Effector memory CD4-positive, alpha-beta T cell (primary cell): Measurements from ENCODE around the gene GPLD1.

Experiments
- DNase-seq, 3 donors: peaks; one replicate each; pipeline ENCODE4 v3.0.0-alpha.2; 2020
- H3K27ac ChIP-seq: 2 replicates; pipeline ENCODE4 v1.7.0; 2013; ENCODE audit warnings: mild to moderate bottlenecking, low read length, moderate library complexity; ENCODE audit not compliant: insufficient read depth, poor library complexity, severe bottlenecking
- H3K27me3 ChIP-seq: replicated peaks from 2 replicates; pipeline ENCODE4 v1.7.0; 2013; ENCODE audit warnings: mild to moderate bottlenecking, low read length; ENCODE audit not compliant: insufficient read depth, control insufficient read depth, poor library complexity, severe bottlenecking
- H3K36me3 ChIP-seq: 2 replicates; pipeline ENCODE4 v1.7.0; 2013; ENCODE audit warnings: mild to moderate bottlenecking, low read length, moderate library complexity; ENCODE audit not compliant: control insufficient read depth, insufficient read depth
- H3K4me1 ChIP-seq: 2 replicates; pipeline ENCODE4 v1.7.0; 2013; ENCODE audit warnings: low read length, mild to moderate bottlenecking; ENCODE audit not compliant: control insufficient read depth, insufficient read depth, poor library complexity, severe bottlenecking
- H3K4me3 ChIP-seq: 2 replicates; pipeline ENCODE4 v1.7.0; 2013; ENCODE audit warnings: low read length, low read depth, mild to moderate bottlenecking; ENCODE audit not compliant: insufficient read depth, poor library complexity, severe bottlenecking
- H3K9me3 ChIP-seq: 2 replicates; pipeline ENCODE4 v1.7.0; 2013; ENCODE audit warnings: mild to moderate bottlenecking, low read length, moderate library complexity; ENCODE audit not compliant: control insufficient read depth

GPLD1 gene

DNA sequence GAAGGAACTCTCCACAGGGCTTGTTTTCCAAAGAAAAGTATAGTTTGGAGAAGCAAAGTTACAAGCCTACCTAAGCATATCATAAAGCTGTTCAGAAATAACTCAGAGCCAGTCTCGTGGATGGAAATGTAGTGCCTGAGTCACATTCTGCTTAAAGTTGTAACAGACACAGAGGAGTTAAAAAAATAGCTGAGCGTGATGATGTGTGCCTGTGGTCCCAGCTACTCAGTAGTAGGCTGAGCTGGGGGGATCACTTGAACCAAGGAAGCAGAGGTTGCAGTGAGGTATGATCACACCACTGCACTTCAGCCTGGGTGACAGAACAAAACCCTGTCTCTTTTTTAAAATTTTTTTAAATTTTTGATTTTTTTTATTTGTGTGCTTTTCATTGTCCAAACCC lies 12.0 kb upstream of the GPLD1 start:
- no peaks in the 10 kb centered on the region for H3K27me3 ChIP-seq
- no peak overlapping the region for H3K27ac ChIP-seq
- no peaks in the 10 kb centered on the region for H3K4me1 ChIP-seq
- no peak for DNase-seq
- no peaks in the 10 kb centered on the region for H3K9me3 ChIP-seq
- H3K4me3 ChIP-seq = no peak overlapping the region
- H3K36me3 ChIP-seq = peaks cover 6% of the 10 kb centered on the region

DNA sequence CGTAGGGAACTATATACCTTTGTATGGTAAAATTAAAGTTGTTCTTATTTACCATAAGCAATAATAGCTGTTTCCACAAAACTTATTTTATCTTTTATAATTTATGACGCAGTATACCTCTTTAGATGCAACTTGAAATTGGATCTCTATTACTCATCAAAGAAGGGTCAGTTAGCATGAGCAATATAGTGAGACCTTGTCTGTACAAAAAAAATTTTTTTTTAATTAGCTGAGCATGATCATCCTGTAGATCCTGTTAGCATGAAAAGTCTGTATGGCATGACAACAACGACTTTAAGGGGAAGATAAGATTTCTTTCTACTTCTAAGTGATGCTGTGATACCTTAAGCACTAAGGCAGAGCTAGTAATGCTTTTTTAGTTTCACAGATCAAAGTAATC lies 11.3 kb upstream of the GPLD1 start:
- Histone ChIP-seq H3K4me1 (no peaks in the 10 kb centered on the region), H3K27me3 (no peaks in the 10 kb centered on the region), H3K27ac (no peak overlapping the region), H3K9me3 (no peaks in the 10 kb centered on the region), H3K4me3 (no peak overlapping the region), H3K36me3 (peaks cover 6% of the 10 kb centered on the region)
- no peak for DNase-seq

DNA sequence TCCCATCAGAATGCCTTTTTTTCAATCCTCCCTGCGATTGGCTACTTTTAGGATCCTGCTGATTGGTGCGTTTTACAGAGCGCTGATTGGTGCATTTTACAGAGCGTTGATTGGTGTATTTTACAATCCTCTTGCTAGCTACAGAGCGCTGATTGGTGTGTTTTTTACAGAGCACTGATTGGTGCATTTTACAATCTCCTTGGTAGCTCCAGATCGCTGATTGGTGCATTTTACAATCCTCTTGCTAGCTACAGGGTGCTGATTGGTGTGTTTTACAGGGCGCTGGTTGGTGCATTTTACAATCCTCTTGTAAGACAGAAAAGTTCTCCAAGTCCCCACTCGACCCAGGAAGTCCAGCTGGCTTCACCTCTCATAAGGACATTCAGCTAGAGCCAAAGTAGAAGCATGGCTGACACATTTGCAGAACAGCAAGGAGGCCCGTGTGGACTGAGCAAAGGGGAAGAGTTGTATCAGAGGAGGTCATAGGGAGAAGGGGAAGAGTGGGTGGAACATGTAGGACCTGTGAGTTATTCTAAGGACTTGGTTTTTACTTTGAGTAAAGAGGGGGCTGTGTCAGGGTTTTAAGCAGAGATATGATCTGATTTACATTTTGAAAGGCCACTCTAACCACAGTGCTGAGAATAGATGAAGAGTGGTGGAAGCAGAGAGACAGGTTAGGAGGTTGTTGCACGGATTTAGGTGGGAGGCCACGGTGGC lies 8.0 kb upstream of the GPLD1 start:
- Histone ChIP-seq H3K27ac (no peak overlapping the region), H3K4me3 (no peak overlapping the region), H3K4me1 (peaks cover 6% of the 10 kb centered on the region), H3K36me3 (no peaks in the 10 kb centered on the region), H3K27me3 (no peaks in the 10 kb centered on the region), H3K9me3 (no peaks in the 10 kb centered on the region)
- DNase-seq = no peak

DNA sequence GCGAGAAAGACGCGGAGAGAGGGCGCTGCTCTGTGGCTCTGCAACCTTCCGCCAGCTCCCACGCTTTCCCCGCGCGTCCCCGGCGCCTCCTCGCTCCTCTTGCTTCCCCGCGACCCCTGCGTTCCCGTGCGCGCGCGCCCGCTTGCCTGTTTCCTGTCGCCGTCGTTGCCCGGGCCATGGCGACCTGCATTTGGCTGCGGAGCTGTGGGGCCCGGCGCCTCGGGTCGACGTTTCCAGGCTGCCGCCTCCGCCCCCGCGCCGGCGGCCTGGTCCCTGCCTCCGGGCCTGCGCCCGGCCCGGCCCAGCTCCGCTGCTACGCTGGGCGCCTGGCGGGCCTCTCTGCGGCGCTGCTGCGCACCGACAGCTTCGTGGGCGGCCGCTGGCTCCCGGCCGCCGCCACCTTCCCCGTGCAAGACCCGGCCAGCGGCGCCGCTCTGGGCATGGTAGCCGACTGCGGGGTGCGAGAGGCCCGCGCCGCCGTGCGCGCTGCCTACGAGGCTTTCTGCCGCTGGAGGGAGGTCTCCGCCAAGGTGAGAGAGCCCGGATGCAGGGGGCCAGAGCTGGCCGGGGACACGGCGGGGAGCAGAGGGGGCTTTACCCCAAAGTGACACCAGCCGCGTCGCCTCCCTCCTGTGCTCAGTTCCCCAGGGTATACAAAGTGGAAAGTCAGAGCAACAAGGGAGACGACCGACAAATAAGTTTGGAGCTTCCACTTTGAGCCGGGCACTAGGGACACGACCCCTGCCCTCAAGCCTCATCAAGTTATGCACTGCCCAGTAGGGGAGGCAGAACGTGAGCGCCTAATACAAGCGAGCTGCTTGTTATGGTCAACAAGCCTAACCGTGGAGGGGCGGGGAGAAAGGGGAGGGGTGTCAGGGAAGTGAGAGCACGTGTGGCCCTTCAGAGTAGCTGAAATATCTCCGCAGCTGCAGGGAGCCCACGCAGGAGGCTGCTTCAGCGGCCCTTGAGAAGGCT lies 5.7 kb upstream of the GPLD1 start, which contains the start of gene ALDH5A1:
Gene ALDH5A1 (plus strand): TSS at position 149 of the 975 bp plus-strand sequence. CDS start 28 bp downstream, at position 177.
- Histone ChIP-seq H3K4me3 (peak within 1 kb of the TSS; percentile 76), H3K9me3 (no peaks in the 10 kb centered on the region), H3K27me3 (no peaks in the 10 kb centered on the region), H3K4me1 (peaks cover 6% of the 10 kb centered on the region), H3K27ac (peak within 1 kb of the TSS; percentile 36), H3K36me3 (no peaks in the 10 kb centered on the region)
- peak; percentile 36 to 57 (median 48) for DNase-seq

DNA sequence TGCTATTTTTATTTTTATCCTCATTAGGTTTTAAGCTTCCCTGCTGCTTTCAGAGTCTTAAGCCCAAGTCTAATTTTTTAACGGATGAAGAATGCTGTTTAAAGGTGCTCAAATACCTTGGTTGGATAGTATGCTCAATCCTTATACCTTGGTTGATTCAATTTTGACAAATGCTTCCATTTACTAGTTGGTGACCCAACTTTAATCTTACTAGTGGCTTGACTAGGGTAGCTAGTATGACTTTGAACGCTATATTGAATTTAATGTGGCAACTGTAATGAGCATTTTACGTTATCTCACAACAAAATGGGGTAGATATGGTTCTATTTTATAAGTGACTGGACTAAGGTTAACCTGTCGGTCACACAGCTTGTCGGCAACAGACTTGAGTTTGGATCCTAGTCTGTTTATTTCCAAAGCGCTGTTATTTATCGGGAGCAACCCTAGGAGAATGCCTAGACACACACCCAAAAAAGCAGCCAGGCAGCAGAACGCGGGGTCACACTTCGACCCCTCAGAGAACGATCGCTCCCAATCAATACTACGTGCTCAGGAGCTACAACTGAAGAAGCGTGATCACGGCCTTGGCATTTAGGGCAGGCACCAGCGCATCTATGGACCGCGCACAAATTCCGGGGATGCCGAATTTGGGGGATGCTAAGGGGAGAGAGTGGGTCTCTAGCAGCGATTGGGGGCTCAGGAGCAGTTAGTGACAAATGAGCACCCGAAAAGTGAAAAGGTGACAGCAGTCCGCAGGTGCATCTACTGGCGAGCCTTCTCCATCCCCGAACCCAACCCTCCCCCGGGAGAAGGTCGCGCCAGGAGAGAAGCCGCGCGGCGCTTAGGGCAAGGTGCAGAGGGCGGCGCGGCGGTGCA lies 4.8 kb upstream of the GPLD1 start:
- H3K36me3 ChIP-seq = no peaks in the 10 kb centered on the region
- H3K4me3 ChIP-seq = peak overlapping the region; percentile 76
- no peak overlapping the region for H3K27ac ChIP-seq

DNA sequence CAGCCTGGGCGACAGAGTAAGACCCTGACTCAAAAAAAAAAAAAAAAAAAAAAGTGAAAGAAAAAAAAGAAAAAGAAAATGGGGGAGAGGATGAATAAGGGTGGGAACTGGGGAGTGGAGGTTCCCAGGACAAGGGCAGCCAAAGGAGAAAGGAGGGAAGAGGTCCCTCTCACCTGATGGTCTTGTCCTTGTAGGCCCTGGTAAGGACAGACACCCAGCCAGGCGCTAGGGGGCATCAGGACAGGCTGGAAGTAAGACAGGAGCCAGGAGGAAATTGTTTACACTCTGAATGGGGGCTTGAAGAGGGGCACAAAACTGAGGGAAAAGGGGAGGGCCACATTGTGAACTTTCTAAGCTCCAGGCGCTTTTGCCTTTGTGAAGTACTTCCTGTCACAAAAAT lies 3.1 kb upstream of the GPLD1 start:
- DNase-seq = no peak
- Histone ChIP-seq H3K27me3 (no peaks in the 10 kb centered on the region), H3K27ac (no peak overlapping the region), H3K36me3 (no peaks in the 10 kb centered on the region), H3K9me3 (no peaks in the 10 kb centered on the region), H3K4me3 (no peak overlapping the region), H3K4me1 (peaks cover 6% of the 10 kb centered on the region)

More for the DNA sequence above, 4.8 kb upstream of the GPLD1 start:
- no peak for DNase-seq
- no peaks in the 10 kb centered on the region for H3K27me3 ChIP-seq
- no peaks in the 10 kb centered on the region for H3K9me3 ChIP-seq
- H3K4me1 ChIP-seq = peaks cover 6% of the 10 kb centered on the region

DNA sequence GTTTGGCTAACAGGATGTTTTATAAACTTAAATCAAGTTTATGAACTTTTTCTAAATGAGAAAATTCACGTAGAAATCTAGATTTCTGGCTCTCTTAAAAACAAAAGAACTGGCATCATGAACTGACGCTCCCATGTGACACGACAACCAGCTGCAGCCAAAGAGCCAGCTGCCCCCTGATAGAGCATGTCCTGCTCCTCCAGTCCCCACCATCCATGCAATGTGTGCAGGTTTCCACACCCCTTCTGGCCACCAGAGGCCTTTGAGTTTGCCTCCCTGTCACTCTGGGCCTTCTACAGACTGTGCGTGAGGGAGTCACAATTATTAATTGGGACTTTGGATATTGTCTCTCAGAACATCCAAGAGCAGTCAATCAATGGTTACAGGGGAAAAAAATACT lies 1.6 kb upstream of the GPLD1 start:
- H3K4me1 ChIP-seq = peaks cover 6% of the 10 kb centered on the region
- H3K27ac ChIP-seq = no peak overlapping the region
- H3K4me3 ChIP-seq = no peak overlapping the region
- no peaks in the 10 kb centered on the region for H3K36me3 ChIP-seq
- no peaks in the 10 kb centered on the region for H3K27me3 ChIP-seq
- H3K9me3 ChIP-seq = no peaks in the 10 kb centered on the region
- no peak for DNase-seq

DNA sequence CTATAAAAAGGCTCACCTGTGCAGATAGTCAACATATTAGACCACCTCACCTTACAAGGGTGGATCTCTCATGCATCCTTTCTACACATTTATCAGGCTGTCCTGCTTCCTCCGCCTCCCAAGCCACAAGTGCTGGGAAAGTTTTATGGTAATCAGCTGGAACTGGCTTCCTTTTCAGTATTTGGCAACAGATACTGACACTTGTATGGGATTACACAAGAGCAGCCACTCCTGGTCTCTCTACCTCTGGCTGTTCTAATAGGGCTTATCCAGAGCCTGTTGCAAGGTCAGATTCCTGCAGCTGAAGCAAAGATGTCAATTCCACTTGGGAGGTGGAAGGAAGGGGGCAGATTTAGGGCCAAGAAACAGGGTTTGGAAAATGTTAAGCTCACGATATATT lies 503 bp upstream of the GPLD1 start:
- Histone ChIP-seq H3K27me3 (no peaks in the 10 kb centered on the region), H3K27ac (no peak overlapping the region)
- no peak for DNase-seq

DNA sequence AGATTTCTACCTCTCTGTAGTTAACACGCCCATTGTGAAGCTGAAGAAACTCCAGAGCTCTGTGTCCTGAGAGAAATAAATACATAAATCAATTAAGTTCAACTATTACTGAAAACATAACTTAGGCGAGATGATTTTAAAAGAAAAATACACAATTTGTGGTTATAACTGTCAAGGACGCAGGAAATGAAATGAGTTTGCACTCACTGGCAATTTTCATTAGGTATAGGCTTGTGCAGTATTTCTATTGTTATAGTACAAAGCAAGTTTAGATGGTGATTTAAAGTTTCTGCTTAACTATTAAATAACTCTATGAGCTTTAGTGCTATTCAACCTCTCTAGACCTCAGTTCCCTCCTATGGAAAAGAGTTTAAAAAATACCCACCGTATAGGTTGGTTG lies 3.3 kb downstream of the GPLD1 start:
- H3K27me3 ChIP-seq = no peaks in the 10 kb centered on the region
- no peaks in the 10 kb centered on the region for H3K4me1 ChIP-seq
- H3K9me3 ChIP-seq = no peaks in the 10 kb centered on the region
- no peak overlapping the region for H3K4me3 ChIP-seq
- no peak for DNase-seq
- H3K36me3 ChIP-seq = no peaks in the 10 kb centered on the region
- H3K27ac ChIP-seq = no peak overlapping the region

More for the DNA sequence above, 503 bp upstream of the GPLD1 start:
- Histone ChIP-seq H3K9me3 (no peaks in the 10 kb centered on the region), H3K36me3 (no peaks in the 10 kb centered on the region), H3K4me3 (no peak overlapping the region), H3K4me1 (peaks cover 6% of the 10 kb centered on the region)
